ENCODE results near the gene SPOCD1. TPM values are rescaled to one million over a fixed set of nuclear protein-coding genes. Genes with fewer than 3 reads are reported as not detected.

SPOCD1 gene
- total and polyA plus RNA-seq, 5 donors, result 0.09 to 0.25 (median 0.16) TPM; not detected in 1

DNA sequence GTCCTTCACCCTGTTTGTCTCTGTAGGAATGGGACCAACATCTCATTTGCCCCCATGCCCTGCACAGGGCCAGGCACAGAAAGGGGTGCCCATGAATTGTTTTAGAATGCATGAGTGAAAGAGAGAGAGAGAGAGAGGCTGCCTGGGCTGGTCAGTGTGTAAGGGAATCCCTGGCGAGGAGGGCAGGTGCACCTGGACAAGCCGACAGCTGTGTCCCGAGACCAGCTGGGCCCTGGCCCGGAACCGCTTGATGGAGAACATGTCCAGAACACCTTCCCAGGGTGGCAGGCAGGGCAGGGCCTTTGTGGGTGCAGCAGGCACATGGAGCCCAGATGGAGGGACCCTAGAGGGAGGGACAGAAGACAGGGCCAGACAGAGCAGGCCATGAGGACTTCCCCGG, 22.7 kb downstream of the SPOCD1 start:
- WGBS, result 93% methylated on average over 6 of the region's 6 CpGs
- intact Hi-C loops (cut with DNase I), result loop anchor here in 3 of 4 donors (5.0 to 10.0 kb wide), 2 partner anchors 136 to 228 kb away; no protein-coding TSS in a partner anchor
- Histone ChIP-seq H3K27ac (ENCODE audit: low read length) (no peak overlapping the region), H3K4me1 (ENCODE audit: control insufficient read depth, insufficient read depth, low read length) (no peaks in the 10 kb centered on the region), H3K9me3 (ENCODE audit: control insufficient read depth, low read length) (no peaks in the 10 kb centered on the region), H3K4me3 (ENCODE audit: low read length) (no peak overlapping the region), H3K27me3 (ENCODE audit: control insufficient read depth, insufficient read depth) (no peaks in the 10 kb centered on the region)
- ATAC-seq (no peak), DNase-seq (no peak)

- no peaks in the 10 kb centered on the region for H3K27me3 ChIP-seq (ENCODE audit: control insufficient read depth, insufficient read depth)
- DNase-seq (no peak), ATAC-seq (no peak)
- no peaks in the 10 kb centered on the region for H3K4me1 ChIP-seq (ENCODE audit: control insufficient read depth, insufficient read depth, low read length)
- H3K4me3 ChIP-seq (ENCODE audit: low read length), result no peak overlapping the region
- H3K27ac ChIP-seq (ENCODE audit: low read length), result no peak overlapping the region
- 67% methylated on average over 4 of the region's 4 CpGs for WGBS
- no peaks in the 10 kb centered on the region for H3K9me3 ChIP-seq (ENCODE audit: control insufficient read depth, low read length)
- intact Hi-C loops (cut with DNase I), result loop anchor here in 3 of 4 donors (5.0 to 10.0 kb wide), 2 partner anchors 135 to 228 kb away; no protein-coding TSS in a partner anchor
These were observed 23.3 kb downstream of the SPOCD1 start for GRCh38 chr1:31792541-31792940.

DNA sequence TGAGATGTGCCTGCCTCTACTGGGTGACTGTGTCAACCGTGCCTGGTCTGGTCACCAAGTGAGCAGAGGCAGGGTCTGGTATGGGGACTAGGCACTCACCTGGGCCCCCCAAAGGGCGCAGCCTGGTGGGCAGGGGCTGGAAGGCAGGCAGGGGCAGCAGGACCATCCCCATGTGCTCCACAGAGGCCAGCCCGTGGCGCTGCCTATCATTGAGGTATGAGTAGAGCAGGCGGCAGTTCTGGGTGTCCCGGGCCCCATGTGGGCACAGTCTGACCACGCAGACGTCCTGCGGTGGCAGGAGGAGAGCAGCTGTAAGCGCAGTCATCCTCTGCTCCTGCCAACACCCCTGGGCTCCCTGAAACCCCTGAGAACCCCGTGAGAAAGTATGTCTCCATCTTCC, 23.7 kb downstream of the SPOCD1 start:
- Histone ChIP-seq H3K4me1 (ENCODE audit: control insufficient read depth, insufficient read depth, low read length) (no peaks in the 10 kb centered on the region), H3K27ac (ENCODE audit: low read length) (no peak overlapping the region), H3K9me3 (ENCODE audit: control insufficient read depth, low read length) (no peaks in the 10 kb centered on the region), H3K4me3 (ENCODE audit: low read length) (no peak overlapping the region), H3K27me3 (ENCODE audit: control insufficient read depth, insufficient read depth) (no peaks in the 10 kb centered on the region)
- ATAC-seq (no peak), DNase-seq (no peak)
- WGBS, result 82% methylated on average over 11 of the region's 11 CpGs
- intact Hi-C loops (cut with DNase I), result loop anchor here in 3 of 4 donors (5.0 to 10.0 kb wide), 2 partner anchors 135 to 227 kb away; no protein-coding TSS in a partner anchor

GRCh38 chr1:31791131-31791858, 24.5 kb downstream of the SPOCD1 start:
- H3K4me3 ChIP-seq (ENCODE audit: low read length), result no peak overlapping the region
- no peaks in the 10 kb centered on the region for H3K4me1 ChIP-seq (ENCODE audit: control insufficient read depth, insufficient read depth, low read length)
- H3K9me3 ChIP-seq (ENCODE audit: control insufficient read depth, low read length), result no peaks in the 10 kb centered on the region
- intact Hi-C loops (cut with DNase I), result loop anchor here in 3 of 4 donors (5.0 to 10.0 kb wide), 2 partner anchors 134 to 226 kb away; no protein-coding TSS in a partner anchor
- 85% methylated on average over 13 of the region's 13 CpGs for WGBS
- no peak for ATAC-seq
- no peak for DNase-seq
- no peak overlapping the region for H3K27ac ChIP-seq (ENCODE audit: low read length)
- no peaks in the 10 kb centered on the region for H3K27me3 ChIP-seq (ENCODE audit: control insufficient read depth, insufficient read depth)

DNA sequence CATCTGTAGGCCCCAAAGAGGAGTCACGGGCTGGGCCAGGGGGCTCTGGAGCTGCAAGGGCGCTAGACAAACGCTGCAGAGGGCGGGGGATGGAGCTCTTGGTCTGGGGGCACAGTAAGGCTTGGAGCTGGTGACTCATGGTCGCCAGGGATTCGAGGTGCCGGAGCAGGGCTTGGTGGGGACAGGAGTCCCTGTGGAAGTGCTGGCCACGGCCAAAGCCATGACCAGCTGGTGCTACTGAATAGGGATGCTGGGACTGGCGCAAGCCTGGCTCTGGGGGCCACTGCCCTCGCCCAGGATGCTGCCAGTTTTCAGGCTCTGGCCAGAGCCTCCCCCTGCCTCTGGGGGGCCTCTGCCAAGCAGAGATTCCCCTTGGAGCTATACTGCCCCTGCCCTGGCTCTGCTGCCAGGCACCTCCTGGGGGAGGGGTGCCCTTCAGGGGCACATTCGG, 25.2 kb downstream of the SPOCD1 start:
- H3K27ac ChIP-seq (ENCODE audit: low read length), result no peak overlapping the region
- H3K9me3 ChIP-seq (ENCODE audit: control insufficient read depth, low read length), result no peaks in the 10 kb centered on the region
- intact Hi-C loops (cut with DNase I), result loop anchor here in 3 of 4 donors (5.0 to 10.0 kb wide), 2 partner anchors 133 to 226 kb away; no protein-coding TSS in a partner anchor
- H3K4me3 ChIP-seq (ENCODE audit: low read length), result no peak overlapping the region
- no peak for ATAC-seq
- WGBS, result 88% methylated on average over 11 of the region's 11 CpGs
- H3K27me3 ChIP-seq (ENCODE audit: control insufficient read depth, insufficient read depth), result no peaks in the 10 kb centered on the region
- DNase-seq, result peak in 1 of 3 donors; percentile 58
- H3K4me1 ChIP-seq (ENCODE audit: control insufficient read depth, insufficient read depth, low read length), result no peaks in the 10 kb centered on the region

GRCh38 chr1:31790140-31790539, 25.7 kb downstream of the SPOCD1 start:
- Histone ChIP-seq H3K4me1 (ENCODE audit: control insufficient read depth, insufficient read depth, low read length) (no peaks in the 10 kb centered on the region), H3K9me3 (ENCODE audit: control insufficient read depth, low read length) (no peaks in the 10 kb centered on the region), H3K27me3 (ENCODE audit: control insufficient read depth, insufficient read depth) (no peaks in the 10 kb centered on the region), H3K27ac (ENCODE audit: low read length) (no peak overlapping the region), H3K4me3 (ENCODE audit: low read length) (no peak overlapping the region)
- DNase-seq (no peak), ATAC-seq (no peak)
- intact Hi-C loops (cut with DNase I), result loop anchor here in 3 of 4 donors (5.0 to 10.0 kb wide), 2 partner anchors 133 to 225 kb away; no protein-coding TSS in a partner anchor
- WGBS, result 84% methylated on average over 3 of the region's 3 CpGs

GRCh38 chr1:31789259-31790065, 26.4 kb downstream of the SPOCD1 start:
- ATAC-seq, result peak; percentile 89 to 90
- Histone ChIP-seq H3K9me3 (ENCODE audit: control insufficient read depth, low read length) (no peaks in the 10 kb centered on the region), H3K4me3 (ENCODE audit: low read length) (peak overlapping the region; percentile 60), H3K27ac (ENCODE audit: low read length) (no peak overlapping the region), H3K4me1 (ENCODE audit: control insufficient read depth, insufficient read depth, low read length) (no peaks in the 10 kb centered on the region), H3K27me3 (ENCODE audit: control insufficient read depth, insufficient read depth) (no peaks in the 10 kb centered on the region)
- peak; percentile 95 to 99 (median 99) for DNase-seq
- intact Hi-C loops (cut with DNase I), result loop anchor here (2.0 to 10.0 kb wide), 6 partner anchors 75 to 225 kb away; no protein-coding TSS in a partner anchor
- 14% methylated on average over 26 of the region's 26 CpGs for WGBS

DNA sequence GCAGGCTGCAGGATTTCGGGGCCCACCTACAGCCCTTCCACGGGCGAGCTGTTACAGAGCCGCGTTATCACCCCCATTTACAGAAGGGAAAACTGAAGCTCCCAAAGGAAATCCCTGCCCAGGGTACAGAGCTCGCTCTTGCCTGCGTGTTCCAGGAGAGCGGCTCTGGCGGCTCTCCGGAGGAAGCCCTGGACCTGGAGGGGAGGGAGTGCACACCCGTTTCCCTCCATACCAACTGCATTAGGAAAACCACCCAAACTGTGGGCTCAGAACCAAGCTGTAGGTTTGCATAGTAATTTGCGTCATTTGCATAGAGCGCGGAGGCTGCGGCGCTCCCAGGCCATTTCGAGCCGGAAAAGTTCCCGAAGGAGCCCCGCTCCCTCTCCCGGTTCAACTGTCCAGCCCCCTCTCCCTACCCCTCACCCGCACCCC, 27.0 kb downstream of the SPOCD1 start:
- DNase-seq (no peak), ATAC-seq (peak; percentile 38 to 59)
- Histone ChIP-seq H3K27me3 (ENCODE audit: control insufficient read depth, insufficient read depth) (no peaks in the 10 kb centered on the region), H3K4me3 (ENCODE audit: low read length) (peak overlapping the region; percentile 60), H3K9me3 (ENCODE audit: control insufficient read depth, low read length) (no peaks in the 10 kb centered on the region), H3K27ac (ENCODE audit: low read length) (peak overlapping the region; percentile 66), H3K4me1 (ENCODE audit: control insufficient read depth, insufficient read depth, low read length) (no peaks in the 10 kb centered on the region)
- whole genome bisulfite sequencing, result under 1% methylated on average over 22 of the region's 22 CpGs
- intact Hi-C loops (cut with DNase I), result loop anchor here in 3 of 4 donors (2.0 to 10.0 kb wide), 5 partner anchors 74 to 224 kb away; no protein-coding TSS in a partner anchor

DNA sequence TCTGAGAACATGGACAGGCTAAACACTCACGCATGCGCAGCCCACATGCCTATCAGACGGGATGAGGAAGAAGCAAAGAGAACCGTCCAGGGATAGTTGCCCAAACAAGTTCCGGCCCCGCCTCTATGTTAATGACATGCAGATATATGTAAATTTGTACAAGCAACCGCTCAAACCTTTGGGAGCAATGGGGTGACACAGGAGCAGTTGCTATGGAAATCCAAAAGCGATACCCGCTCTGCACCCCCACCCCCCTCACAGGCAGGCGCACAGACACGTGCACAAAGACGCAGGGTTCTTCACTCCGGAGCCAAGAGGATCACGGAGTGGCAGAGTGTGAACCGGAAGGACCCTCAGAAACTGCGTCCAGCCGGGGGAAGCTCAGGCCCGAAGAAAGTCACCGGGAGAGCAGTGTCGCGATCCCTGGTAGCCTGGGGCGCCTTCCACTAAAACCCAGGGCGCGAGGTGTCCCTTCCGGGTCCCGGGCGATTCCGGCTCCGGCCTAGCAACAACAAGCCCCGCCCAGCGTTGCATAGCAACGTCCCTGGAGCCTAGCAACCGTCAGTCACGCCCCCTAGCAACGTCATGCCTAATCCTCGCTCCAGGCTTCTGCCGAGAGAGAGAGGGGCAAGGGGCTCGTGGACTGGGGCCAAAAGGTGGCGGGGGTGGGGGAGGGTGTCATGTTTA, 27.5 kb downstream of the SPOCD1 start:
- DNase-seq (peak; percentile 94 to 98 (median 97)), ATAC-seq (peak; percentile 89 to 92)
- Histone ChIP-seq H3K4me1 (ENCODE audit: control insufficient read depth, insufficient read depth, low read length) (no peaks in the 10 kb centered on the region), H3K27me3 (ENCODE audit: control insufficient read depth, insufficient read depth) (no peaks in the 10 kb centered on the region), H3K27ac (ENCODE audit: low read length) (peak overlapping the region; percentile 66), H3K4me3 (ENCODE audit: low read length) (peak overlapping the region; percentile 60), H3K9me3 (ENCODE audit: control insufficient read depth, low read length) (no peaks in the 10 kb centered on the region)
- intact Hi-C loops (cut with DNase I), result loop anchor here in 3 of 4 donors (2.0 to 10.0 kb wide), 5 partner anchors 73 to 223 kb away; no protein-coding TSS in a partner anchor
- 1% methylated on average over 39 of the region's 39 CpGs for WGBS

DNA sequence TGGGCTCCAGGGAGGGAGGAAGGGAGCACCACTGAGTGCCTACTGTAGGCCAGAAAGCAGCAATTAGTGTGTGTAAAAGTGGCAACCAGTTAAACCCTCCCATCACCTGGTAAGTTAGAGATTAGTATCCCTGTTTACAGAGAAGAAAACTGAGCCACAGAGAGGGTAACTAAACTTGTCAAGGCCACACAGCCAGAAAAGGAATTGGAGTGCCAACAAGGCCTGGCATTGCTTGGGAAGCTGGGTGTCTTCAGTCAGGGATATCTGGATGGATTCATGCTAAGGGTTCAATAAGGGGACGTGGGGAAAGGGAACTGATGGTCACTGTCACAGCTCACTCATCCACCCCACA, 28.1 kb downstream of the SPOCD1 start:
- no peaks in the 10 kb centered on the region for H3K27me3 ChIP-seq (ENCODE audit: control insufficient read depth, insufficient read depth)
- H3K27ac ChIP-seq (ENCODE audit: low read length), result no peak overlapping the region
- intact Hi-C loops (cut with DNase I), result loop anchor here in 3 of 4 donors (2.0 to 10.0 kb wide), 5 partner anchors 73 to 223 kb away; no protein-coding TSS in a partner anchor
- H3K4me3 ChIP-seq (ENCODE audit: low read length), result no peak overlapping the region
- H3K9me3 ChIP-seq (ENCODE audit: control insufficient read depth, low read length), result no peaks in the 10 kb centered on the region
- ATAC-seq, result no peak
- no peaks in the 10 kb centered on the region for H3K4me1 ChIP-seq (ENCODE audit: control insufficient read depth, insufficient read depth, low read length)
- DNase-seq, result no peak
- WGBS, result 33% methylated on average over 1 of the region's 1 CpG

Data from right cardiac atrium (tissue), 5 donors.